CD4-positive, alpha-beta T cell treated with Interferon gamma for 1 hour (primary cell): ENCODE results near the gene SAFB.
"Not testable (repeated sequence)": the region's sequence is repeated elsewhere in the genome, so short reads cannot be mapped to it uniquely, and the experiment has no call there.

Experiments used
- DNase-seq: peaks from one replicate; pipeline ENCODE4 v3.0.0-alpha.2; 2020

The SAFB gene

DNA sequence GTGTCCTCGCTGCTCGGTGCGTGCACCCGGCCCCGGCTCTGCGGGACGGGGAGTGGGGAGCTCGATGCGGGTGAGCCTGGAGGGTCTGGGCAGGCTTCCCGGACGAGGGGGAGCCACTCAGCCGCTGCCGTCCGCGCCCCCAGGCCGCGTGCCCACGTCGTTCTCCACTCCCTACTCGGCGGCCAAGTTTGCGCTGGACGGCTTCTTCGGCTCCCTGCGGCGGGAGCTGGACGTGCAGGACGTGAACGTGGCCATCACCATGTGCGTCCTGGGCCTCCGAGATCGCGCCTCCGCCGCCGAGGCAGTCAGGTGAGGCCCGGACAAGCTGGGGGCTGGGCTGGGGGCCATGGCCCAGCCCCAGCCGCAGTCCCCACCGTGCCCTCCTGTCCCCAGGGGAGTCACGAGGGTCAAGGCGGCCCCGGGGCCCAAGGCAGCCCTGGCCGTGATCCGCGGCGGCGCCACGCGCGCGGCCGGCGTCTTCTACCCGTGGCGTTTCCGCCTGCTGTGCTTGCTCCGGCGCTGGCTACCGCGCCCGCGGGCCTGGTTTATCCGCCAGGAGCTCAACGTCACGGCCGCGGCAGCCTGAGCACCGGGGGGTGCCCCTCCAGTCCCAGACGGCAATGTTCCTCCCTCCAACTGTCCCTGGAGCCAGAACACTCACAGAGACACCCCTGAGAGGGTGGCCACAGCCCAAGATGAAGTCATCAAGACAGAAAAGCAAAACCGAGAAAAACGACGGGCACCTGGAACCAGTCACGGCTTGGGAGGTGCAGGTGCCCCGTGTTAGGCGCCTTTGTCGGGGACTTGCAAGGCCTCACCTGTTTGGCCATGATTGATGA is 64.7 kb downstream of the SAFB start:
- no peak for DNase-seq

DNA sequence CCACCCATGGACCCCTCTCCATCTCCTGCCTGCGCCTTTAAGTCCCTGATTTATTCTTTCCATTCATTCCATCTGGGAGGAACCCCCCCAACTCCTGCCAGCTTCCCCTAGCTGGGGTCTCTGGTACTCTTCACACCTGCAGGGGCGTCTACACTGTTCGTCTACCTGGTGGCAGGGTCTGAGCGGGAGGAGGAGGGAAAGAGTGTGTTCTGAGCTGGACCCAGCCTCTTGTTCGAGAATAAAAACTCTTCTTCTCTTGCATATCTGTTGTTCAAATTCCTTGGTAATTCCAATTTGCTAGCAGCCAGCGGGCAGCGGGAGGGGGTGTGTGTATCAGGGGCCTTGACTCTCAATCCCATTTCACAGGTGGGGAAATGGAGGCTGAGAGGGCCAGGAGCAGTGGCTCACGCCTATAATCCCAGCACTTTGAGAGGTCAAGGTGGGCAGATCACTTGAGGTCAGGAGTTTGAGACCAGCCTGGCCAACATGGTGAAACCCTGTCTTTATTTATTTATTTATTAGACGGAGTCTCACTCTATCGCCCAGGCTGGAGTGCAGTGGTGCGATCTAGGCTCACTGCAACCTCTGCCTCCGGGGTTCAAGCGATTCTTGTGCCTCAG is 65.5 kb downstream of the SAFB start:
- not testable (repeated sequence) for DNase-seq

DNA sequence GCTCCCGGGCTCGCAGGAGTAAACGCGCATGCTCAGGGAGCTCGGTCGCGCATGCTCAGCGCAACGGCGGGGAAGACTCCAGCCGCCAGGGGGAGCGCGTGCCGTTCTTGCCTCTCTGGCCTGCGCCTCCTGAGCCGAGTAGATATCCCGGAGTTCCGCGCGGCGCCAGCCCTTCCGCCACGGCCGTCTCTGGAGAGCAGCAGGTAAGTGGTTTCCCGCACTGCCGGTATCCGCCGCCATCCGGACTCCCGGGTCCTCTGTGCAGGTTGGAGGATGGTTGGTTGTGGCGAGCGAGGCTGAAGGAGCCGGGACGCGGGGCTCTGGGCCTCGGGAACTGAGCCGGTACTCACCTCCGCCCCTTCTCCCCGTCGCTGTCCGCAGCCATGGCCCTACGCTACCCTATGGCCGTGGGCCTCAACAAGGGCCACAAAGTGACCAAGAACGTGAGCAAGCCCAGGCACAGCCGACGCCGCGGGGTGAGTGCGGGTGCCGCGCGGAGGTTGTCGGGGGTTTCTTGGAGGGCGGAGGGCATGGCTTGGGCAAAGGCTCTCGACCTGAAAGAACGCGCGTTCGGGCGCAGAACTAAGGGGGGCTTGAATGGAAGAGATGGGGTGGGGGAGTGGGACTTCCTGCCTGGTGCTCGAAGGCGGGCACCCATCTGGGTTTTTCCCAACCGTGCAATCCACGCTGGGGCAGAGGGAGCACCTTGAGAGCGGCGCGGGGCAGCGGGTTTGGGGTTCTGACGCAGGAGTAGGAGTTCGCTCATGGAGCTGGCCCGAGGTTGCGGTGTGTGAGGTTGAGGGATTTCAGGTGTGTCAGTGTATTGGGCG is 67.5 kb downstream of the SAFB start, which contains the start of gene RPL36:
RPL36 (plus strand) TSS at position 171 of the 830 bp plus-strand sequence; CDS start at position 384, 213 bp downstream.
- peak; percentile 97 for DNase-seq

DNA sequence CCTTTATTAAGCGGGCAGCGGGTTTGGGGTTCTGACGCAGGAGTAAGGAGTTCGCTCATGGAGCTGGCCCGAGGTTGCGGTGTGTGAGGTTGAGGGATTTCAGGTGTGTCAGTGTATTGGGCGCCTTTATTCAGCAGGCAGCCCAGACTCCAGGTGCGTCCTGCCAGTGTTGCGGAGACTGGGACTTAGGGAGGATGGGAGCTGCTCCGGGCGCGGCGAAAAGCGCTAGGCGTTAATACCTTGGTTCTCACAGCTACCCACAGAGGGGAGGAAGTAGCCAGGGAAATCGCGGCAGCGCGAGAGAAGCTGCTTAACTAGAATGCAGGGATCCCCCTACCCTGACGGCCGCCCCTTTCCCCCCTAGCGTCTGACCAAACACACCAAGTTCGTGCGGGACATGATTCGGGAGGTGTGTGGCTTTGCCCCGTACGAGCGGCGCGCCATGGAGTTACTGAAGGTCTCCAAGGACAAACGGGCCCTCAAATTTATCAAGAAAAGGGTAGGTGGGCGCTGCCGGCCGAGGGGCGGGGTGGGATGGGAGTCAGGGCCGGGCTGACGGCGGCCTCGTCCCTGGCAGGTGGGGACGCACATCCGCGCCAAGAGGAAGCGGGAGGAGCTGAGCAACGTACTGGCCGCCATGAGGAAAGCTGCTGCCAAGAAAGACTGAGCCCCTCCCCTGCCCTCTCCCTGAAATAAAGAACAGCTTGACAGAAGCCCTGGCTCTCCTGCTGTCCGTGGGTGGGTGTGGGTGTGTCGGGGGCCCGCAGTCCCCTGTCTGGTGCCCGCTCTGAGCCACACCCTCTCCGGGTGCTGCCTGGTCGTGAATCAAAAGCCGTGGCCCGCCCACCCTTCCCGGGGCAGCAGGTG is 68.3 kb downstream of the SAFB start:
- peak; percentile 24 for DNase-seq

DNA sequence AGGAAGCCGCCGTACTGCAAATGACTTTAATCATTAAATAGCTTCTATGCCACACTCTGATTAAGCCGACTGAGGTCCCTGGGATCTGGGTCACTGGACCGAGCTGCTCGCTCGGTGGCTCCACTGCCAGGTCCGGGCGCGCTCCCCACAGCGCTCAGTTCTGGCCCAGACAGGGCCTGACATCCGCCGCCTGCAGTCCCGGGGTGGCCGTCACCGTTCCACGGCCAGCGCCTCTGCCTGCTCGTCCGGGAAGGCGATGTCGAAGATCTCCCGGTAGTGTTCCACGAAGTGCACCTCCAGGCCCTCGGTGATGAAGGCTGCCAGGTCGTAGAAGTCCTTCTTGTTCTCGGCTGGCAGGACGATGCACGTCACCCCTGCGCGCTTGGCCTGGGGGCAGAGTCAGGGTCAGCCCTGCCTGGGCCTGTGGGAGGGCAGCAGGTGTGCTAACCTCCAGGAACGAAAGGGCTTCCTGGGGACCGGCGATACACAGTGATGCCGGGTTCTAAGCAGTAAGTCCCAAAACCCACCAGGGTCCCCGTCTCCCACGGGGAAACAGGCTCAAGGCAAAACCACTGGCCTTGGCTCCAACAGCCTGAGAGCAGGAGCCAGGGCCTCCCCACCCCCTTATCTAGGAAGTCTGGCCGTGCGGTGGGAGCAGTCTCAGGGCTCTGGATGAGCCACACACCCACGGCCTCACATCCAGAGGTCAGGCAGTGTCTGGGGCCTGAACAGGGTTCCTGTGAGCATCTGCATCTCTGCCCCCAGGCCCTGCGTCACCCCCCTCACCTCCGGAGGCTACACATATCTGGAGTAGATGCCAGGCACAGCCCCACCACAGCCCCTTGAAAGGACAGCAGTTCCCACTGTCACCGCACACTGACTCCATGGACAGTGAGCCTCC is 69.2 kb downstream of the SAFB start:
- no peak for DNase-seq

GRCh38 chr19:5692723-5693194 is 69.9 kb downstream of the SAFB start:
- DNase-seq, result no peak

DNA sequence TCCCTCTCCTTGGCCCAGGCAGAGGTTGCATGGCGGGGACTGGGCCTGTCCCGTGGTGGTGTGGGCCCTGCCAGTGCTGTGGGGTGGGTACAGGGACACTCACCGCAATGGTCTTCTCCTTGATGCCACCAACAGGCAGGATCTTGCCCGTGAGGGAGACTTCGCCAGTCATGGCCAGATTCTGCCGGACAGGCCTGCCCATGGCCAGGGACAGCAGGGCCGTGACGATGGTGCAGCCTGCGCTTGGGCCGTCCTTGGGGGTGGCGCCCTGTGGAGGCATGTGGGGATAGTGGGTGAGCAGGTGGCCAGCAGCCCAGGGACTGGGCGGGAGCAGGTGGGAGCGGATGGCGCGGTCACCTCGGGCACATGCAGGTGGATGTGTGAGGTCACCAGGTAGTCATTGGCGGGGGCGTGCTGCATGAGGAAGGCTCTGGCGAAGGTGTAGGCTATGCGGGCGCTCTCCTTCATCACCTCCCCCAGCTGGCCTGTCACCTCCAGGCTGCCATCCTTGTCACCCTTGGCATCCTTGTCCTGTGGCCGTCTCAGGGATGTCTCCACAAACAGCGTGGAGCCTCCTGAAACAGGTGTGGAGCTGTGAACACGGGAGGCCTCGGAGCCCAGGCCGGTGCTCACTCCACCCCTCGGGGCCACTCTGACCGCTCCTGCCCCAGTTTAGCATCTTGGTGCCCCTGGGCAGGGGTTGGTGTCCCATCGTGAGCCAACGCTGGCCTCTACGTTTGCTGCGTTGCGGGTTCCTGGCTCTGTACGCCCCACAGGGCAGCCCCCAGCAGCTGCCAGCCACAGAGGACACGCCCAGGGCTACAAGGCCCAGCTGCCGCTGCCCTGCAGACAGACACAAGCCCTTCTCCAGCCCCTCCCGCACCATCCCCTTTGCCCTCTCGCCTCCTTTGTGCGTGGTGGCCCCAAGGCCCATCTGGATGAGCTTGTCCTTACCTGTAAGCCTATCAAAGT is 70.6 kb downstream of the SAFB start:
- no peak for DNase-seq

DNA sequence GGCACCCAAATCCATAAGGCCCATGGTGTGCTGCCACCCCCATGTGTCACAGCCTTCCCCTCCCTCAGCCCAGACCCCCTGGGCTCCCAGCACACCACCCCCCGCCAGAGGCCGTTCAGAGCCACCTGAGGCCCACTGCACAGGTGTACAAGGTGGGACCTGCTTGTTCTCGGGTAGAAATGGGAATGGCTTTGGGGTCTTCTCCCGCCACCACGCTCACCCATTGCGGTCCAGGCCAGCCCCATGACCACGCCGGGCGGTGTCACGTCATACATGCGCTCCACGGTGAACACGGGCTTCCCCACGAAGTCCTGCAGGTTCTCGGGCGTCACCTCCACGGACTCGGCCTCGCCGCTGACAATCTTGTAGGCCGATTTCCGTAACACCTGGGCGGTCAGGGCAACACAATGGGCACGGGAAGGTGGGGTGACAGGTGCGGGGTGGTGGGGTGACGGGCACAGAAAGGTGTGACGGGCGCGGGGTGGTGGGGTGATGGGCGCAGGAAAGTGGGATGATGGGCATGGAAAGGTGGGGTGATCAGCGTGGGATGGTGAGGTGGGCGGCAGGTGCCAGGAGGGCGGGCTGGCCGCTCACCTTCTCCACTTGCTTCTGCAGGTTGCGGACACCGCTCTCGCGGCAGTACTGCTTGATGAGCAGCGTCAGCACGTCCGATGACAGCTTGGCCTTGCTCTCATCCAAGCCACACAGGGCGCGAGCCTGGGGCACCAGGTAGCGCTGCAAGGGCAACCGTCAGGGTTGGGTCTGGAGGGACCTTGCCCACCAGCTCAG is 71.5 kb downstream of the SAFB start:
- no peak for DNase-seq

GRCh38 chr19:5694956-5695648 is 72.2 kb downstream of the SAFB start:
- DNase-seq, result no peak

DNA sequence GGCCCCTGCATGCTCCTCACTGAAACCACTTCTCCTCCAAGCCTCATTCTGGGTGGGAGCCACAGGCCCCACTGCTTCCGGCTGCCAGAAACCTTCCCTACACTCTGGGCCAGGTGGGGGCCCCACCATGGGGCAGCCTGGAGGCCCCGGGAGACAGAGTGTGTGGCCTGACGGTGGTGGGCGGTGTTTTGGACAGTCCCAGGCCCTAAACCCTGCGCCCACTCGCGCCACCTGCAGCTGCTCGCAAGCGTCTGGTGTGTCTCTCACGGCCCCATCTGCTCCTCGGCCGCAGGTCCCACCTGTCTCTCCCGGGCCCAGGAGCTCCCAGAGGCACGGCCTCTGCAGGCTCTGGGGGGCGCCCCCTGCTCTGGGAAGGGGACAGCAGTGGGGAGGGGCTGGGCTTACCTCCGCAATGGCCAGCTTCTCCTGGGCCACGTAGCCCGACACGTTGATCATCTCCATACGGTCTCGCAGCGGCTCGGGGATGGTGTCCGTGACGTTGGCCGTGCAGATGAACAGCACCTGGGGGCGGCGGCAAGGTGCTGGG is 72.8 kb downstream of the SAFB start:
- DNase-seq, result no peak

GRCh38 chr19:5696196-5697021 is 73.5 kb downstream of the SAFB start:
- no peak for DNase-seq

DNA sequence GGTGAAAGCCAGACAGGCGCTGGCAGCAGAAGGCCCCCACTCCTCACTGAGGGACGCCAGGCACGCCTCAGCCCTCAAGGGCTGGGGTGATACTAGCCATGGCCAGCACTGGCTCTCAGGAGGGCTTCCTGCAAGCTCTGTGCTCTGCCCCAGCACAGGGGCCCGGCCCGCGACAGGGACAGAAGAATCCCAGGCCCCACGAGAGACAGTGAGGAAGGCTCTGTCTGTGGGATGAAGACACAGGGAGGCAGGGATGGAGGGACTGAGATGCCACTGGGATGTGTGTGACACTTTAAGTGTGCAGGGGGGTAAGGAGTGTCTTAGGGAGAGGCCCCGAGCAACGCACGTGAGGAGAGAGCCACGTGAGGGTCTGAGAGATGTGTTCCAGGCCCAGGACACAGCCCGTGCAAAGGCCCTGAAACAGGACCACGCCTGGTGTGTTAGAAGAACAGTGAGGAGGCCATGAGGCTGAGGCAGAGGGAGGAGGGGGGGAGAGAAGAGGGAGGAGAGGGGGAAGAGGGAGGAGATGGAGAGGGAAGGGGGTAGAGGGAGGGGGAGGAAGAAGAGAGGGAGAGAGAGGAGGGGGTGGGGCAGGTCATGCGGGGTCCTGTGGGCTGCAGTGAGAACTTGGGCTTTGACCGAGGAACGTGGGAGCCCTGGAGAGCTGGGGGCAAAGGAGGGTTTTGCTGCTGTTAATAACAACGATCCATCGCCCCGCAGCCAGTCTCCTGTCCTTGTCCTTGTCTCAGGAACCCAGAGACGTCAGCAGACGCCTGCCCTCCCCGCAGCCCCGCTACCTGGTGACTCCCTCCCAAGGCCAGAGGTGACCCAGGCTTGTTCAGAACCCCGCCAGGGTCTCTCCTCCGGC is 74.4 kb downstream of the SAFB start:
- DNase-seq, result no peak

- no peak for DNase-seq
These were observed 75.2 kb downstream of the SAFB start for GRCh38 chr19:5697890-5698634.

DNA sequence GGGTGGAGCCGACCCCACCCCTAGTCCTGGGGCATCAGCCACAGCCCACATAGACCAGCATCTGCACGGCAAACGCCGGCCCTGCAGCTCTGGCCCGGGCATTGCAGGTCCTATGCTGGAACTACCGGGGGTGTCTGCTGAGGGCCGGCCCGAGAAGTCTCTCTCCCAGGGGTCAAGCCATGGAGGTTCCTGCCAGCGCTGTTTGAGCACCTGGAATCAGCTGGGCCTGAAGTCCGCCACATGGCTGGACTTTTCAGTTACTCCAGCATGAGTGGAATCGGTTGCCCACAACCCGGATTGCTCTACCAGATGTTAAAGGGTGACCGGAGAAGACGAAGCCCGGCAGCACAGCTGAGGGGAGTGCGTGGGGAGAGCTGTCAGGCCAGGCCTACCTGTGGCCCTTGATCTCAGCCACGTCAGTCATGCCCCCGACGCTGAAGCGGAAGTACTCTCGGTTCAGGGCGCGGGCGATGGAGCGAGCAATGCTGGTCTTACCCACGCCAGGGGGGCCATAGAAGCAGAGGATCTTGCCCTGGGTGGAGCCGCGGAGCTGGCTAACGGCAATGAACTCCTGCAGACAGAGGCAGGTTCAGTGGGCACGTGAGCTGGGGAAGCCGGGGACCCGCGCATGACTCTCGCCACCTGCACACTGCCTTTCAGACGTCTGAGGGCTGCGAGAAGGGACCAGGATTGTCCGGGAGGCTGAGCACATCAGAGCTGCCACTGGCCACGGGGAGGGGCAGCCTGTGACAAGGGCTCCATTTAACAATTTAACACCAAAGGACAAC is 75.9 kb downstream of the SAFB start:
- DNase-seq, result no peak
